NCI-H1105 treated with DMSO at 0.1 percent for 48 hours (cell line): ENCODE data around the gene PDE3A.

ENCODE experiments used
- DNase-seq: peaks from one replicate; lab custom pipeline; 2025; lab: John Stamatoyannopoulos, UW

PDE3A gene

GRCh38 chr12:20711846-20712245 lies 343.5 kb downstream of the PDE3A start:
- DNase-seq, result no peak

GRCh38 chr12:20716037-20716436 lies 347.7 kb downstream of the PDE3A start:
- peak; percentile 15 for DNase-seq

DNA sequence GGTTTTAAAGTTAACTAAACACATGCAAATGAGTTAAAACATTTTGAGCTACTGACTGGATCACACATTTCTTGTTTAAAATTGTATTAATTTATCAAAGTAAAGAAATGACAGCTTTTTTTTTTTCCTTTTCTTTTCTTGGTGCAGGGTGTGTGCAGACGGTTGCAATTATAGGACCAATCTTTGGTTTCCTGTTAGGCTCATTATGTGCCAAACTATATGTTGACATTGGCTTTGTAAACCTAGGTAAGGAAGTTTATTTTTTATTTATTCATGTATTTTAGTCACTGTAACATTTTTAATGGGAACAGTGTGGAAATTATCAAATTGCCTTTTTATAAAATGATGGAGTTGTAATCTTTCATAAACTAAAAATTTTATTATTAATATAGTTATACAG lies 348.6 kb downstream of the PDE3A start:
- DNase-seq, result no peak

- DNase-seq, result no peak
These were observed 350.0 kb downstream of the PDE3A start for GRCh38 chr12:20718294-20718693.

GRCh38 chr12:20722142-20722541 lies 353.8 kb downstream of the PDE3A start:
- DNase-seq, result no peak

GRCh38 chr12:20731274-20731673 lies 362.9 kb downstream of the PDE3A start:
- no peak for DNase-seq
